Activated T-cell treated with anti-CD3 and anti-CD28 coated beads for 4 hours (primary cell): ENCODE measurements around the gene DNM1.
"Not testable (repeated sequence)": the region's sequence is repeated elsewhere in the genome, so short reads cannot be mapped to it uniquely, and the experiment has no call there.

Experiments
- DNase-seq: peaks from one replicate; pipeline ENCODE4 v3.0.0-alpha.2; 2020

The DNM1 gene

DNA sequence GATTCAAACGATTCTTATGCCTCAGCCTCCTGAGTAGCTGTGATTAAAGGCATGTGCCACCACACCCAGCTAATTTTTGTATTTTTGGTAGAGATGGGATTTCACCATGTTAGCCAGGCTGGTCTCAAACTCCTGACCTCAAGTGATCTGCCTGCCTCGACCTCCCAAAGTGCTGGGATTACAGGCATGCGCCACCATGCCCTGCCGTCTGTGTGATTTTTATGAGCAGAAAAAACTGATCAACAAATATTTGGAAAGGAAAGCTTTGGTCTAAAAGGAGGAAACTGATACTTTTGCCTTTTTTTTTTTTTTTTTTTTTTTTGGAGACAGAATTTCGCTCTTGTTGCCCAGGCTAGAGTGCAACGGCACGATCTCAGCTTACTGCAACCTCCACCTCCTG lies 27.7 kb downstream of the DNM1 start:
- not testable (repeated sequence) for DNase-seq

DNA sequence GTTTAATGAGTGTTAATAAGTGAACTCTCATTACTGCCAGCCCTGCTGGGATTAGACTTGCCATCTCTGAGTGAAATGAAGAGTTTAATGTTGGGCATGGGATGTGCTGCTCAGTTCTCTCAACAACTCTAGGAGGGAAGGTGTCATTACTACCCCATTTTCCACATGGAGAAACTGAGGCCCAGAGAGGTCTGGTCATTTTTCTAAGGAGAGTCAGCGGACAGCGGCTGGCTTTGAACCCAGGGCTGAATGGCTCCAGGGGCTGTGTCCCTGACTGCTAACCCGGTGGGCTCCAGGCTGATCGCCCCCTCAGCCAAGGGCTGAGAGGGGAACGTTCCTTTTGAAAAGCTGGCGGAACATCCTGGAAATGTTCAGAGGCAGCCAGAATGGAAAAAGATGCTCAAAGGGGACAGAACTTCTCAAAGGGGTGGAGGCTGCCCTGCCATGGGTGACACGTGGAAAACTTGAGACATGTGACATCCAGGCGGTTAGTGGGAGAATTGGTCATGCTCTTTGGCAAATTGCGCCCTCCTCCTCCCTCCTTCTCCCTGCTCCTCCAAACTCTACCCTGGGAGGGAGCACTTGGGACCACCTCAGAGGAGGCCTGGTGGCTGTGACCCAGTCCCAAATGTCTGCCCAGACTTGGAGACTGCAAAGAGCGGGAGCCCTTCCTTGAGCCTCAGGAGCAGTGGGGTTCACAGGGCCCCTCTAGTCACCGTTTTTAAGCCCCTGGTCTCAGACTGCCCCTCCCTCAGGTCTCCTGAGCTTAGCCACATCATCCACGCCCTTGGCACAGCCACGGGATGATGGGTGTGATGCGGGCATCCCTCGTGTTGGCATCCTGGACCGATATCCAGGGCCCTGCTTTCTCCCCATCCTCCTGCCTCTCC lies 28.7 kb downstream of the DNM1 start:
- DNase-seq = no peak

DNA sequence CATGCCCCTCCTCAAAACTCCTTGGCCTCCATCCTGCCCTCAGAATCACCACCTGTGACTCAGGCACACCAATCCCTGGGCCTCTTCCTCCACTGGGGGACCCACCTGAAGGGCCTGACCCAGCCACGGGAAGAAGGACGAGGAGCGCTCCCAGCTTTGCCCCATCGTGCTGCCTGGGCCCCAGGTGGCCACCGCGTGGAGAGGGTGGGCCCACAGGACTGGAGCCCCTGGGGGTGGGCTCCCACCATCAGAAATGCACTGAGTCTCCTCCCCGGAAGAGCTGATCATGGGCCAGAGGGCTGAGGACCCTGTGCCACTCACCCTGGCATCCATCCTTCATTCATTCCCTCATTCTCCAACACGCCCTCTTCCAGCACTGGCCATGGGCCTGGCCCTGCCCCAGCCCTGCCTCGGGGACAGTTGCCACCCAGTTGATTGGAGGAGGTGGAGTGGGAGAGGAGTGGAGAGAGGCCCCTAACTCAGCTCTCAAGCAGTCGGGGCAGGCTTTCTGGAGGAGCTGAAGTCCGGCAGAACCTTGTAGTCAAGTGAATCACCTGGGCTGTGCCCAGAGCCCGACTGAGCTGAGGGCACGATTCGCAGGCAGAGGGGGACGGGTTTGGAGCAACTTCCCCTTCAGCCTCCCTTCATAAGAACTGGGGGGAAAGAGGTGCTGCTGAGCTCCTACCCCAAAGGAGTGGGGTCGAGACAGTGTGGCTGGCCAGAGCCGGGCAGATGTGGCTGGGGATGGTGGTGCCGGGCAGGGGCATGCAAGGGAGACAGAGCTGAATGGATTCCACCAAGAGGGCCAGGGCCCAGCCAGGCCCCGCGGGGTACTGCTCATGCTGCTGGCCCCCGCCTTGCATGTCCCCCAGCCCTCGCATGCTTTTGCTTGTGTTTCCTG lies 29.6 kb downstream of the DNM1 start:
- no peak for DNase-seq

DNA sequence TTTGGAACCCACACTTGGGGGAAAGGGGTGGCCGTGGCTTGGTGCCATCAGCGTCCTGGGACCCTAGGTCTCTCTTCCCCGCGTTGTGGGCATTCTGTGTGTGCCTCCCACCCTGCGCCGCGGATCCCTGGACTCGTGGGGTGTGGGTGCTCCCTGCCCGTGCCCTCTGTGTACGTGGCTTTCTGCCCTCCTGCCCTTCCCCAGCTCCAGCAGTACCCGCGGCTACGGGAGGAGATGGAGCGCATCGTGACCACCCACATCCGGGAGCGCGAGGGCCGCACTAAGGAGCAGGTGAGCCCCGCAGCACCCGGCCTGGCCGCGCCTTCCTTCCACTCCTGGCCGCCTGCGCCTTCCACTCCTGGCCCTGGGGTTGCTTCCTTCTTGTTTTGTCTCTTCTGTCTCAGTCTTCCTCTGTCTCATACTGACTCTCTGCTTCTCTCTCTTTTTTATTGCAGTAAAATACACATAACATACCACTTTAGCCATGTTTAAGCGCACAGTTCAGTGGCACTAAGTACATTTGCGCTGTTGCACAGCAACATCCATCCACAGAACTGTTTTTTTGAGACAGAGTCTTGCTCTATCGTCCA lies 30.7 kb downstream of the DNM1 start:
- no peak for DNase-seq

DNA sequence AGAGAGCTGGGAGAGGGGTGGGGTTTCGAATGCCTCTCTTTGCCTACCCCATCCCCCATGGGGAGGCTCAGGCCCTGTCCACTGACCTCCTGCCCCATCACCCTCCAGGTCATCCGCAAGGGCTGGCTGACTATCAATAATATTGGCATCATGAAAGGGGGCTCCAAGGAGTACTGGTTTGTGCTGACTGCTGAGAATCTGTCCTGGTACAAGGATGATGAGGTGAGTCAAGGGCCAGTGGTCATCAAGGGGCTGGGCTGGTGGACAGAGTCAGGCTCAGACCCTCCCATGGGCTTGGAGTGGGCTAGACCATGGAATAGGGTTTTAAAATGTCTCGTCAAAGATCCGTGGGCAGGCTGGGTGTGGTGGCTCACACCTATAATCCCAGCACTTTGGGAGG lies 38.9 kb downstream of the DNM1 start:
- no peak for DNase-seq

DNA sequence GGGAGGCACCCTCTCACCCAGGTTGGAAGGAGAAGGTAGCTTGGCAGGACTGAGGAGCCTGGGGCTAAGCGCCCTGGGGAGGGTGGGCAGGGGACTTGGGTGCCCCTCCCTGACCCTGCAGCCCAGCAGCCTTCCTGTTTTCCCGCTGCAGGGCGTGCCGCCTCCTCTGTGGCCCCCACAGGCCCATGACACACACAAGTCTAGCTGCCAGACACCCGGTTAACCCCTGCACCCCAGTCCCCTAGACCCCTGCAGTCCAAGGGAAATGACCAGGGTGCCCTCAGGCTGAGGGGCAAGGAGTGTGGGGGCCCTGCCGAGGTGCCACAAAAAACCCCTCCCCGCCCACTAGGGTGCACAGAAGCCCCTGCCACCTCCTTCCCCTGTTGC lies 39.6 kb downstream of the DNM1 start:
- no peak for DNase-seq

DNA sequence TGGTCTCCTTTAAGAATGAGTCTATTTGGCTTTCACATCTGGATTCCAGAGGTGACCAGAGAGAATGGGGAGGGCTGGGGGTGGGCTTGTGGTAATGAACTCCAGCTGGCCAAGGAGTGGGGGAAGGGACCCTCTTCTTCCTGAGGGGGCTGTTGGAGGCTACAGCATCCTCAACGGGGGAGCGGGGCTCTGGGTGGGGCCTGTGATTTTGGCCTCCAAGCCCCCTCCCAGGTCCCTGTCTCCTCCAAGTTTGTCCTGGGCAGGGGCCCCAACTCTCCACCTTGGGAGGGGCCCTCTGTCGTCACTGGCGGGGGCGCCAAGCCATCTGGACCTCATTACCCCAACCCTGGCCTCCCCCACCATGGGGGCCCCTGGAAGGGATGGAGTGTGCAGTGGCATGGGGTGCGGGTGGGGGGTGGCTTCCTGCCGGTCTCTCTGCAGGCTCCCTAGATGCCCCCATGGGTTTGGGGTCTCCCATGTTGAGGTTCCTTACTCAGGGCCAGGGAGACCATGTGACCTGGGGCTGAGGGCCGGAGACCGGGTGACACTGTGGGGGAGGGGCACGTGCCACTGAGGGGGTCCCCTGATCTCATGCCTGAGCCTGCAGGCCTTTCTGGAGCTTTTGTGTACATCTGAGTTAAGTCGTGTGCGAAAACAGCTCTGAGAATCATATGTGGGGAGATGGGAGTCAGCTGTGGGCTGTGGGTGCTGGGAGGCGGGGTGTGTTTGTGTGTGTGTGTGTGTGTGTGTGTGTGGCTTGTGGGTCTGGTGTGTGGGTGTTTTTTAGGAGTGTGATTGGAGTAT lies 40.2 kb downstream of the DNM1 start:
- no peak for DNase-seq

DNA sequence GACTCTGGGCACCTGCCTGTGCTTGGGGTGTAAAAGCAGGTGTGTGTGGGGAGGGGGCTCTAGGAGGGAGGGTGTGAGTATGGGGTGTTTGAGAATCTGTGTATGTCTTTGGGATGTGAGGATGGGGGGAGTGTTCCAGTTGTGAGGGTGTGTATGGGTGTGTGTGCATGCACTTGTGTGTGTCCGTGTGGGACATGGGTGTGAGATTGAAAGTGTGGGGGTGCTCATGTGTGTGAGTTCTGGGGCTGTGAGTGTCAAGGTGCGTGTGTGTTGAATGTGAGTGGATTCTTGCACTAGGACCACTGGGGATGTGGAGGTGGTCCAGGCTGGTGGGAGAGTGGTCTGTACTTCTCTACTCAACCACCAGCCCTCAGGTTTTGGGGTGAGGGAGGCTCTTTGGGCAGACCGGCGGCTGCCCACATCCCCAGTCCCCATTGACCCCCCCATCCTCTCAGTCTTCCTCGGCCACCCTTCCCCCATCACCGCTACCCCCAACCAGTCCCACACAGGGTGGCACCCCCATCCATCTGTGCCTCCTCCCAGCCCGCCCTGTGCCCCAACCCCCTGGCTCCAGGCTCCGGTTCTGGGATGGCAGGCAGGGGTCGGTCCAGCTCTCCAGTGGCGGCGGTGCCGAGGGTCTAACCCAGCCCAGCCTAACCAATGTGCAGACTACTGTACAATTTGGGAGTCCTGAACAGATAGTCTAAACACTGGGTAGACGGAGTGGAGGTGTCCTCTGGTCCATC lies 41.1 kb downstream of the DNM1 start:
- DNase-seq = no peak

DNA sequence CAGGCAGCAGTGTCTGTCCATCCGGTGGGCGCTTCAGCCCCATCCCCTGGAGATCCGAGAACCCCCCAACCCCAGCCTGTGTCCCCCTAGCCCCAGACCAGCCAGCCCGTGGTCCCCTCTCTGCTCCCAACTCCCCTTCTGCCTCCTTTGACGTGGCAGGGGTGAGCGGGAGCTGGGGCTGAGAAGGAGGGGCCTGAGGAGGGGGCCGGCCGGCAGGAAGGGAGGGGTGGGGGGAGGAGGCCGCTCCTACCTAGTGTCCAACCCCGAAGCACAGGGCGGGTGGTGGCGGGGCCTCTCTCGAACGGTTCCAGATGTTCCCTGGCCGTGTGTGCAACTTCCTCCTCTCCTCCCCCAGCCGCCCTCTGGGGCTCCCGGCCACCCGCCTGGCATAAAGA lies 41.7 kb downstream of the DNM1 start:
- DNase-seq = no peak

DNA sequence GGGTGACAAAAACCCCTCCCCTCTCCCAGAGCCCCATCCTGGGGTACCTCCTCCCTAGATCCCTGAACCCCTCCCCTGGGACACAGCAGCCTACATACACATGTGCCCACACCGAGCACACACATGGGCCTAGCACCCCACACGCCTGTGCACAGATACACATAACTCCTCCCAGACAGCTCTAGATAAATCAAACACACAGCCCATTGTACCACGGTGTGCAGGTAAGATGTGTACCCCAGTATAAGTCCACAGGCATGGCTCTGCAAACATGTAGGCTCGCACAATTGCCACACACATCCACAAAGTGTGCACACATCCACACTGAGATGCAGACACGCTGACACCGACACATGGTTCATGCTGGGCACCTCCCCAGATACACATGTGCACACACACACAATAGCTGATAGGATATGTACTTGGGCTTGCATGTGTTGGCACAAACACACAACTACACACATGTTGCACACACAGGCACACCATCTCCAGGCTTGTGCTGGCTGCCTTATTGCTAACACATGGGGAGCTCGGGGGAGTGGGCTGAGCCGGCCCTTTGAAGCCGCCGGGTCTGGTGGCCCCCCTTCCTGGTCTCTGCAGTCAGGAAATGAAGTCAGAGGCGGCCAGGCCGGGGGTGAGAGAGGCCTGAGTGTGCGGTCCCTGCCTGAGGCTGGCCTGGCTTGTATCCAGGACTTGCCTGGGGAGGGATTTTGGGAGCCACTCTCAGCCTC lies 42.4 kb downstream of the DNM1 start:
- no peak for DNase-seq

DNA sequence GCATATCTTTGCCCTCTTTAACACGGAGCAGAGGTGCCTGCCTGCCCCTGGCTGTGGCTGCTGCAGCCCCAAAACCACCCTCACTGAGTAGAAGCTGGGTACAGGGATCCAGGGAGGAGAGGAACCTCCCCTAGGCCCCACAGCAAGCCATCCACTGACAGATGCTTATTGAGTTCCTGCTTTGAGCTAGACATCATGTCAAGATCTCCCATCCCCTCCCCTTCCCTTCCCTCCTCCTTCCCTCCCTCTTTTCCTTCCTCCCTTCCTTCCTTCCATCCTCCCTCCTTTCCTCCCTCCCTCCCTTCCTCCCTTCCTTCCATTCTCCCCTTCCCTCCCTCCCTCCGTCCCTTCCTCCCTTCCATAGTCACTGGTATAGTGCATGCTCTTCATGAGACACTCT lies 43.3 kb downstream of the DNM1 start:
- no peak for DNase-seq

DNA sequence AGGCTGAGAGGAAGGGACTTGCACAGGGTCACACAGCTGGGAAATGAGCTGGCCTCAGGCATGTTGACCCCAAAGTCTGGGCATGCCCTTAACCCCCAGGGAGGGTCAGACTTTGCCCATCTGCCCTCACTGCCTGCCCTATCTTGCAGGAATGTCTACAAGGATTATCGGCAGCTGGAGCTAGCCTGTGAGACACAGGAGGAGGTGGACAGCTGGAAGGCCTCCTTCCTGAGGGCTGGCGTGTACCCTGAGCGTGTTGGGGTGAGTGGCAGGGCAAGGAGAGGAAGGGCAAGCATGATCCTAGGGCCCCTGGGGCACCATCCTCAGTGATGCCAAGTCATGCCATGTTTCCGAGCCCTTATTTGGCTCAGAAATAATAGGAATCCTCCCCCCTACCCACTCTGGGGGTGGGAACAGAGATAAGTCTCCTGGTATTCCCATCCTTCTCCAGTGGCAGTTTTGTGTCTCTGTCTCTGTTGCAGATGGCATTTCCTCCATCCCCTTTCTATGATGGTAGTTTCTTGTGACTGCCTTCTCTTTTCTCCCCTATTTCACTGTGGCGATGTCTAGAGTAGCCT lies 44.1 kb downstream of the DNM1 start:
- no peak for DNase-seq

DNA sequence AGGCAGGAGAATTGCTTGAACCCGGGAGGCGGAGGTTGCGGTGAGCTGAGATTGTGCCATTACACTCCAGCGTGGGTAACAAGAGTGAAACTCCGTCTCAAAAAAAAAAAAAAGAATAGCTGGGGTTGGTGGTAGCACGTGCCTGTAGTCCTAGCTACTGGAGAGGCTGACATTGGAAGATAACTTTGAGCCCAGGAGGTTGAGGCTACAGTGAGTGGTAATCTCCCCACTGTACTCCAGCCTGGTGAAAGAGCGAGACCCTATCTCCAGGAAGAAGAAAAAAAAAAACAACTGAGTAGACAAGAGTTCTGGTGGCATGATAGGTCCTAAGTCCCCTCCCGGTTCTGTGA lies 46.4 kb downstream of the DNM1 start:
- DNase-seq = no peak

DNA sequence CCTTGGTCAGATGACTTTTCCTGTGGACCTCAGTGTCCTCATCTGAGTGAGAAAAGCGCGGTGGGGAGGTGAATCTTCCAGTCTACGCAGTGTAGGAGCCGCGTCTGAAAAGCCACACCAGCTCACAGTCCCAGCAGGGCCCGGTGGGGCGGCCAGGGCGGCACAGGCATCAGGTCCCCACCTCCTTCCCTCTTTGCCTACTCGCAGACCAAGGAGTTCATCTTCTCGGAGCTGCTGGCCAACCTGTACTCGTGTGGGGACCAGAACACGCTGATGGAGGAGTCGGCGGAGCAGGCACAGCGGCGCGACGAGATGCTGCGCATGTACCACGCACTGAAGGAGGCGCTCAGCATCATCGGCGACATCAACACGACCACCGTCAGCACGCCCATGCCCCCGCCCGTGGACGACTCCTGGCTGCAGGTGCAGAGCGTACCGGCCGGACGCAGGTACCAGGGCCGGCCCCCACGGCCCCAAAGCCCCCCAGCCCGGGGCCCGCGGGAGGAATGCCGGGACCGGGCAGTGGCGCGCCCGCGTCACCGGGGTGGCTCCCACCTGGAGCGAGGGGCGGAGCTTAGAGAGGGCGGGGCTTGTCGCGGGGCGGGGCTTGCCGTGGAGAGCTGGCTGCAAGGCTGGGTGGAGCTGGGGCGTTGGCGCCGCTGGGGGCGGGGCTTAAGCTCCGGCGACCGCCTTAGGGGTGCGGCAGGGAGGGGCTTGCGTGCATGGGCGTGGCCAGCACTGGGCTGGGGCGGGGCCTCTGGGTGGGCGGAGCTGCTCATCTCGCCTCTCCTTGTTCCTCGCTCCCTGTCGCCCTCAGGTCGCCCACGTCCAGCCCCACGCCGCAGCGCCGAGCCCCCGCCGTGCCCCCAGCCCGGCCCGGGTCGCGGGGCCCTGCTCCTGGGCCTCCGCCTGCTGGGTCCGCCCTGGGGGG lies 47.0 kb downstream of the DNM1 start:
- DNase-seq = peak; percentile 100

DNA sequence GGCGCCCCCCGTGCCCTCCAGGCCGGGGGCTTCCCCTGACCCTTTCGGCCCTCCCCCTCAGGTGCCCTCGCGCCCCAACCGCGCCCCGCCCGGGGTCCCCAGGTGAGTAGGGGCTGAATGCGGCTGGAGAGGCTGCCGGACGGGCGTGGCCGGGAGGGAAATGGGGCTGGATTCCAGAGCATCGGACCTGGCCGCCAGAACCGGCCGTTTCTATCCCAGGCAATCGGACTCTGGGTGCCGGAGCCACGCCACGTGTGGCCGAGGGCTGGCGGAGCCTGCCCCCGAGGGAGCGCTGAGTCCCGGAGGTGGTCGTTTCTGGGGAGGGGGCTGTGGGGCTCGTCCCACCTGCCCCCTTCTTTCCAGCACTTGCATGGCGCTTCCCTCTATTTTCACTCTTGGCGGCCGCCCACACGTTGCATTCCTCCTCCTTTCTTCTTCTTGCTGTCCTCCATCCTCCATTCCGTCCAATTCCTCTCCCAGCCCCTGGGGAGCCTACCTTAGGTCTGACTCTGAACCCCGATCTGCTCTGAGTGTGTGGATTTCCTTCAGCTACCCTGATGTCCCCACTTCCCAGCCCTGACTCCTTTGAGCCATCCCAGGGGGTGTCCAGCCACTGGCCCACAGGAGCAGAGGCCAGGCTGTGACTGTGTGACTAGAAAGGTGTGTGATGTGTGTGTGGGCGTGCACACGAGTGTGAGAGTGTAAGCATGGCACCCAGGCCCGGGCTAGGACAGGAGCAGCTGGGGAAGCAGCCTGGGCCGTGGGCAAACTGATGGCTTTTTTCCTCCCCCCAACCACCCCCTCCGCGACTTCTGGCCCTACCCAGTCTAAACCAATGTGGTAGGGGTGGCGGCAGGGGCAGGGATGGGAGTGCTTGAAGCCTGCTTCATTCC lies 47.9 kb downstream of the DNM1 start:
- no peak for DNase-seq

DNA sequence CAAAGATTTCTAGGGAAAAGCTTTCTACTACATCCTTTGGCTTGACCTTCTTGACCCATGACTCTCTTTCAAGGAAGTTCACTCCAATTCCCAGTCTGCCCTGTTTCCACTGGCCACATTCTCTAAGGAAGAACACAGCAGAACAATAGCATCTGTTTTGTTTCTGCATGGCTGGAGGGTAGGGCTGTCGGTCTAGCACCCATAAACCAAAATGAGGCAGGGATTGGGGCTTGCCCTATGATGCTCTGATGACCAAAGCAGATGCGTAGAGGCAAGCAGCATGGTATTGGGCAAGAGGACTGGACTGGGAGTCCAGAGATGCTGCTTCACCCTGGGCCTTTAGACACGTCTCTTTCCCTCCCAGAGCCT lies 48.5 kb downstream of the DNM1 start:
- no peak for DNase-seq

DNA sequence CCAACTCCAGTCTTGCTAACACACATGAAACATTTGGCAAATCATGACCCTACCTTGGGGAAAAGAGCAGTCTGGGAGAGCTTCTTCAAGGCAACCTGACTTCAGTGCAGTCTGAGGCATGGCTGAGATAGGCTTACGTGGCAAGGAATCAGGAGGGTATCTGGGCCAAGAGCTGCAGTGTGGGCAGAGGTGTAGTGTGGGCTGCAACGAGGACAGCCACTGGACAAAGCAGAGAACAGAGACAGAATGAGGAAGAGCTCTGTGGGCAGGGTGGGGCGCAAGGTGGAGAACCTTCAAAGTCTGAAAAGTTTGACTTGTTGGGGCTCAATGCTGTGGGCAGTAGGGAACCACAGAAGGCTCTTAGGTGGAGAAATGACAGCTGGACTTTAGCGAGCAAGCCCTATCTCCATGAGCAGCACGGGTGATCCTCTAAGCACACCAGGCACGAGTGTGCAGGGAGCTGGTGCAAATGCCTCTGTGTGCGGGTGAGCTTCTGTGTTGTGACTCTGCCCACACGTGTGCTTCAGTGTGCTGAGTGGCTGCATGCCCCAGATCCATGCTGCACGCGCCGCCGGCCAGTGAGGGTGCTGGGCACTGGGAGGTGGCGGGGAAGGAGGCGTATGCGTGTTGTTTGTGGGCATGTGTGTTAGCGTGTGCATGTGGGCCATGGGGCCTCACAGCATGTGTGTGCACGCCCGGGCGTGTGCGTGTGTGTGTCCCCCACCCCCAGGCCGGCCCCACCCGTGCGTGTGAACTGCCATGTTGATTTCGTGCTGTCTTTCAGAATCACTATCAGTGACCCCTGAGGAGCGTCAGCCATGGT lies 49.3 kb downstream of the DNM1 start:
- no peak for DNase-seq
